GM10847 (cell line): ENCODE data around the gene C12orf42.

ENCODE experiments used
- POLR2A ChIP-seq: IDR thresholded peaks from 2 replicates; pipeline ENCODE4 v1.6.1; 2011; ENCODE audit not compliant: insufficient read length; ENCODE audit errors: extremely low read depth

C12orf42 gene

DNA sequence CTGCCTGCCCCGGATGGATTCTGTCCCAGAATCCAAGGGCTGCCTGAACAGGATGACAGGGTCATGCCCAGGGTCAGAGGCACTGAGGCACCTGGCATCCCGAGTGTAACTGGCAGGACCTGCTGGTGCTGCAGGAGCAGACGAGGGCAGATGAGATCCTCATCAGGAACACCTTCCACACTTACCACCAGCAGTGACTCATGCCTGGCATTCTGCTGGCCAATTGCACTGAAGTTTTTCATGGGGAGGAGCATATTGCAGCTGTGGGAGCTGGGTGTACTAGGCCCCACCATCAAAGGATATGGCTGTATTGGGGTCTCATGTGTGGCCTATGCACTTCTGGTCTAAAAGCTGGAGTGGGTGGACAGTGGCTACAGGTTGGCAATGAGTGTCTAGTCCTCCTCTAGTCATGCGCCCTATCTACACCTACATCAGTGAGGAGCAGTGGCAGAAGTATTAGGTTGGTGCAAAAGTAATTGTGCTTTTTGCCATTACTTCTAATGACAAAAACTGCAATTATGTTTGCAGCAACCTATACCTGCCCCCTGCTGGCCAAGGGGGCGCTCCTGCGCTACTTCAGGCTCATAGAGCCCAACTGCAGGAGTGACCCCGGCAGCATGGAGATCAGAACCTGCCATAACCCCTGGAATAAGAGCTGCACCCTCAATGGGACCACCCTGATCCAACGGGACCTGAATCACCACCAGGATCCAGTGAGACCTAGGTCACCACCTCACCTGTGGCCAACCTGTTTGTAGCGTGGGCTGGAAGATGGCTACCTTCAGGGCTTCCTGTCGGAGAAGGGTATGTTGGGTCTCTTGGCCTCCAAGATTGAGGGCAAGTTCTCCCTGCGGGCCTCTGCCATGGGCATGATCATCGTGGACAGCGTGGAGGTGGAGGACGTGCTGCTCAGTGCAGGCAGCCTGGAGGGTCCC lies 8.0 kb upstream of the C12orf42 start:
- TF ChIP-seq POLR2A = no peak

DNA sequence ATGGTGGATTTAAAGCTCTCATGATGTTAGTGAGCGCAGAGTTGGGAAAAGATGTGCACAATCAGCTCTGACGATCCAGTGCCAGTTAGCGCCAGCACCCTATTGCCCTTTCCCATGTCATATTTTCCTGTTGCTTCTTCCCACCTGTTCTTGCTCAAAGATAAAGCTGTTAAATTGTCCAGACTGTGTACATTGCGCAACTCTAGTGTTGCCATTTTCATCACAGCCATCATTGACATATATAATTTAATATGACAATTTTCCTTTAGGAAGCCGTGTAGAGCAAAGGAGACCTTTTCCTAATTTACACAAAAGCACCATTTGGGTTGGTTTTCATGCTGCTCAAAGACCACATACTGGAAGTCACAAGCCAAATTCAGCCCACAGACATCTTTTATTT lies 5.7 kb upstream of the C12orf42 start:
- TF ChIP-seq POLR2A = no peak

DNA sequence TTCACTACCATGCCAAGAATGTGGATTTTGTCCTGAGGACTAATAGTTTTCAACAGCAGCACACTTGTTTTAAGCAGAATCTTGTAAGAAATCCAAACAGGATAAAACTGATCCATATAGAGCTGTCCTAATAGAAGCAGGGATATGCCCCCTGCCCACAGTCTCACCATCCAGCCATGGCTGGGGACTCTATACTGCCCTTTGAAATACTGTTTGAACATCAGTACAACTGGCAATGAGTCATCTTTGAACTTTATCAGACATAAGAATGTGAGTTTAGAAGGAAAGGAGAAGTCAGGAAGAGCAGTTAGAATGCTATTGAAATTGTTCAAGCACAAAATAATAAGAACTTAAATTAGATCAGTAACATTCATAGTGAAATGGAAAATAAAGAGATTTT lies 3.8 kb upstream of the C12orf42 start:
- TF ChIP-seq POLR2A = no peak

DNA sequence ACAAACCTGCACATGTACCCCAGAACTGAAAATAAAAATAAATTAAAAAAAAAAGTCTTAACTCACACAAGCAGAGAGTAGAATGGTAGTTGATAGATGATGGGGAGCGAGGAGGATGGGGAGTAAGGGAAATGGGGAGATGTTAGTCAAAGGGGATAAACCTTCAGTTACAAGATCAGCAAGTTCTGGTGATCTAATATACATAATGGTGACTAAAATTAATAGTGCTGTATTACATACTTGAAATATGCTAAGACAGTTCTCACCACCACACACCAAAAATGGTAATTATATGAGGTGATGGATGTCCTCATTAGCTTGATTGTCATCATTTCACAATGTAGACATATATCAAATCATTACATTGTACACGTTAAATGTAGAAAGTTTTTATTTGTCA lies 3.2 kb upstream of the C12orf42 start:
- no peak for TF ChIP-seq POLR2A

DNA sequence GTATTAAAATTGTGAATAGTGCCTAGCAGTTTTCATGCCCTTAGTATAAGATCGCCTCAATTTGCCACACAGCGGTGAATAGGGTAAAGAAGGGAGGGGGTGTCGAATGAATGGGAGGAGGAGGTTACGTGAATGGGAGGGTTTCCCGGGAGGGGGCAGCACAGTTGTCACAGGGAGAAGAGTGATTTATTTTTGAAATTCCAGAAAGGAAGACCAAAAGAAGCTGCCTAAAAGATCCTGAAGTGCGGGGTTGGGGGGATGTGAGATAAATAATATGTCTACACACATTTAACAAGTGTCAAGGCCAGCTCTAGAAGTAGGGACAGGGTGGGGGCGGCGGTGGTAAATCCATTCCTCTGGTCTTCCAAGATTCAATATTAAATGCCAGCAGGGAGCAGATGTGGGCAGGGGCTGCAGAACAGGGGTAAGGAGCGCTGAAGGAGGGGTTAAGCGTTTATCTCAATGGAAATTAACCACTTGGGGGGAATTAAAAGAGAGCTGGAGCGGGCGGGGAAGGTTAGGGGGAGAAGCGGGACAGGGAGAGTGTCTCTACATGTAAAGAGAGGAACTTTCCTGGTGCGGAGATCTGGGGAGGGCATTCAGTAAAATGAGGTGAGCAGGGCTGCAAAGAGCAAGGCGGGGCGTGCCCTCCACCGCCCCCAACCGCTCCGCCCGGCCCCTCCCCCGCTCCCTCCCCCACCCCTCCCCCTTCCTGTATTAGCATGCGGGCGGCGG lies 867 bp downstream of the C12orf42 start:
- no peak for TF ChIP-seq POLR2A

DNA sequence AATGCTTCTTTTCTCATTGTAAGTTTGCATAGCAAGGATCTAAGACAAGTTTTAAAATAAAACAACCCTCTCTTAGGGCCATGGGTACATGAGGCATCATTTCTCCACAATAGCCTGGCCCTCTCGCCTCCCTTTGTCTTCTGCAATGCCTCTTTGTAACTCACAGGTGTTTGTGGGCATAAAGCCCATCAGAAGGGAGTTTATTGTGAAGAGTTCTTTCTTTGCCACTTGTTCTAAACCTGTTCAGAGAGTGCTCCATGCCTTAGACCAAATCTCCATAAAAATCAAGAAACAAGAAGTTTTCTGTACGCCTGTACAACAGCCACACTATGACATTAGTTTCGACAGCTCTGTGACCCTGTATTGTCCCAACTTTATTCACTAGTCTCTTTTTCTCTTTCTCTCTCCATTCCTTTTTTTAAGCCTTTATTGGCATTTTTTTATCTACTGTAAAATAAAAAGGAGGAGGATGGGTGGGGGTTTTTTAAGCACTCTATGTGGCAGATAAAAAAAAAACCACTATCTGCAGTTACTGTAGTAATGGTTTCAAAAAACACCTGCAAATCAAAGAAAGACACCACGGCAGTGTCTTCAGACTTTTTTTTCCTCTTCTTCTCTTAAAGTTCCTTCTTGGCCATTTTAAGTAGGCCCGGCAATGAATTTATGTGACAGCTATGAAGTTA lies 1.6 kb downstream of the C12orf42 start:
- no peak for TF ChIP-seq POLR2A

DNA sequence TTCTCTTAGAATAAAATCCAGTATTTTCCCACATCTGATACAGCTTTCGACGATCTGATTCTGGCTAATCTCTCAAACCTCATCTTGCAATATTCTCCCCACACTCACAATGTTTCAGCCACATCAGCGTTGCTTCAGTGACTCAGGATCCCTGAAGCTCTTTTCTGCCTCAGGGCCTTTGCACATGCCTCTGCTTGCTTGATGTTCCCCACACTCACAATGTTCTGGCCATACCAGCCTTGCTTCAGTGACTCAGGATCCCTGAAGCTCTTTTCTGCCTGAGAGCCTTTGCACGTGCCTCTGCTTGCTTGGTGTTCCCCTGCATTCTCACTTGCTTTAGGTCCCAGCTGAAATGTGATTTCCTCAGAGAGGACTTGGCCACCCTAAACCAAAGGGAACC lies 2.6 kb downstream of the C12orf42 start:
- no peak for TF ChIP-seq POLR2A

DNA sequence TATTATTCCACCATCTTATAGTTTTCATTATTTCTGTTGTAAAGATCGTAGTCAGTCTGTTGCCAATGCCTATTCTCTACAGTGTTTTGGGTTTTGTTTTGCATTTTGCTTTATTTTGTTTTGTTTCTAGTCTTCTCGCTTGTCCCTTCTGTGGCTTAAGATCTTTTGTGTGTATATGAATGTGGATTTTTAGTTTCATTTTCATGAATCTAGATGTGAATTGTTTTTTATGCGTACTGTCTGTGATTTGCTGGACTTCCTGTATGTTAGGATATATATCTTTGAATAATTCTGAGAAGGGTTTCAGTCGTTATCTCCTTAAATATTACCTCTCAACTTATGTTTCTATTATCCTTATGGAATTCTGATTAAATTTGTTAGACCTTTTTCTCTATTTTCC lies 13.4 kb downstream of the C12orf42 start:
- no peak for TF ChIP-seq POLR2A

DNA sequence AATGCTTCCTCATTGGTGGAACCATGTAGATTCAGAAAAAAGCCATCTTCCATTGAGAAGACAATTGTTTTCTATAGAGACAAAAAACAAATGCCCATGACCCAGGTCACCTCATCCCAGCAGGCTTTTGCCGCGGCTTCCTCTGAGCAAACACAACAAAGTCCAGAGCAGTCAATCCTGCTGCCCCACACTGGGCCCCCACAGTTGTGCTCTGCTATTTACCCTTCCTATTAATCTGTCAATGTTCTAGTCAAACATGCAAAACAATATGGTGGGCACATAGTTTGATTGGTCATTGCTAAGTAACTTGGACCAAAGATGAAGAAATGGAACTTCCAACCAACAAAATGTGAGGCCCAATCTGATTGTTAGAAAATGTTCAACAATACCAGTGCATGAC lies 20.7 kb downstream of the C12orf42 start:
- no peak for TF ChIP-seq POLR2A

DNA sequence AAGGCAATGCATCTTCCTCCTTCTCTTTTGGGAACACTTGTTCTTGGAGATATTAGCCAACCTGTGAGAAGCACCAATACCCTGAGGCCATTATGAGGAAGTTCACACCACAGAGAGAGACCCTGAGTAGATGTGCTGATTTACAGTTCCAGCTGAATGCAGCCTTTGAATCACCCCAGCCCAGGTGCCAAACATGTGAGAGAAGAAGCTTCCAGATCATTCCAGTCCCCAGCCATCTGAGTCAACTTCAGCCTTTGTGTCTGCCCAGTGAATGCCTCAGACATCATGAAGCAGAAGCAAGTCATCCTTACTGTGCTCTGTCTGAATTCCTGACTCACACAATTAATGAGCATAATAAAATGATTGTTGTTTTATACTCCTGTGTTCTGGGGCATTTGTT lies 25.1 kb downstream of the C12orf42 start:
- no peak for TF ChIP-seq POLR2A

DNA sequence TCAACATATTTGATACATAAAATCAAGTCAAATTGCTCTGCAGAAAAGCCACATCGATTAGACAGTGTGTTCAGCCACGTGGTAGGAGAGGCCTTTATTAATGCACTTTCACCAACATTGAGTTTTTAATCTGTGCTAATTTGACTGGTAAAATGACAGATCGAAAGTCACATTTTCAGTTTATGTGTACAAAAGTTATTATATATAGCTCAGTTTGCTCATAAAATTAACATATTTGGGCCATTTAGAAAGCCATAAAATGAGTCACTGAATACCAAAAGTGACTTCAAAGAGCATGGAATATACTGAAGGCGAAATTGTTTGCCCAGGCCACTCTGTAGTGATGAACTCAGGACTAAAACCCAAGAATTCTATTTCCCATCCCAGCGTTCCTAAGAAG lies 26.0 kb downstream of the C12orf42 start:
- TF ChIP-seq POLR2A = no peak

DNA sequence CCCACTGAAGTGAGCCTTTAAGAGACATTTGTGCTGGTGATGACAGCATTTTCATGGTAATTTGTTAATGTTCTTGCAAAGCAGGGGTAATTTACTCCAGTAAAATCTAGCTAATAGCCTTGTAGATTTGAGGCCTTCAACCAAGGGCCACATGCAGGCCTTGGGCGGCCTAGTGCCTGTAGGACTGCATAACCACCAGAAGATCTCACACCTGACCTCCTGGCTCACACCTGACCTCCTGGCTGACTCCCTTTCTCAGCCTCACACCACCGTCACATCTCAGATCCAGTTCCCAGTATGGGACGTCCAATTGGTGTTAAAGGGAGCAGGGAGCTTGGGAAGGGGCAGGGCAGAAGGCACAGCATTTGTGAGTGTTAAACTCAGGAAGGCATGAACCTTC lies 26.9 kb downstream of the C12orf42 start:
- no peak for TF ChIP-seq POLR2A

DNA sequence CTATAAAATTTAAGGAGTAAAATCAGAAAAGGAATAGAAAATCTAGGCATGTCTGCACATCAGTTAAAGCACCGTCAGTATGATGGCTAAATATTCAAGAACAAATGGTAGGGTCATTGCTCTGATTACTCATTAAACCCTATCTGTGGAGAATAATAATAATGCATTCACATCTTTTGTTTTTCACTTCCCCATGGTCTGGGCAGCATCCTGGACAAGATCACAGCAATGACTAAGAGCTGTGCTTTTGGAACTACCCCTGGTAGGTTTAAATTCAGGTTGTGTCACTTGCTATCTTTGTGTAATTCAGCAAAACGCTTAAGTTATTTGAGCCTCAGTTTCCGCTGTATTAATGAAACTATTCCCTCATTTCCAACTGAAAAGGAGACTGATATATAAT lies 33.1 kb downstream of the C12orf42 start:
- TF ChIP-seq POLR2A = no peak

DNA sequence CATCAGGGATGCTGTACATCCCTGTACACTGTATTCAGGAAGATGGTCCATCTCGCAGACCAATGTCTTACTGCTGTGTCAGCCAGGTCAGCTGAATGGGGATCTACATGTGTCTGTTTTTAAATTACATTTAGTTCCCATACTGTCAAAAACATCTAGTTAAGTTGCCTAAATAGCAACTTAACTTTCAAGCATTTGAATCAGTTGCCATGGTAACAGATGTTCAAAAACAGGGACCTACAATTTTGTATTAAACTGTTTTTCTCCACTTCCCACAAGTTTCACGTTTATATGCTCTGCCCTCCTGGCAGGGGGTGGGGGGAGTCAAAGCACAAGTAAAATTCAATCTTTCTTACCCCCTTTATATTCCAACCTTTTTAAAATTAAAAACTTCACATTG lies 38.3 kb downstream of the C12orf42 start:
- TF ChIP-seq POLR2A = no peak

DNA sequence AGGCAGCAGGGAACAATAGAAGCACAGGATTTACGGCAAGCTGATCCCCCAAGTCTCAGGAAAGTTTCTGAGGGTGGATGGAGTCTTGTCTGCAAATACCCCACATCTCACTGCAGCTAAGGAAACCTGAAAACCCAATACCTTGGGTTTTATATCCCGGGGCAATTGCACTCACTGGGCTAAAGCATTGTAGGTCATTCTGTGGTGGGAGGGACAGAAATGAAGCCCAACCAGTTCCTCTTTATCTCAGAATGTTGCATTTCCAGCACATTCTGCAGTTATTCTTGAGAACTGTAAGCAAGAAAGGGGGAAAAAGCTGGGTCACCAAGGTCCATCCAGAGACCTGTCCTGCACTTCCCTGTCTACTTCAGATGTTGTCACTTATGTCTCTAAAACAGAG lies 39.8 kb downstream of the C12orf42 start:
- TF ChIP-seq POLR2A = no peak
